ENCODE measurements around the gene LMF1.

DNA sequence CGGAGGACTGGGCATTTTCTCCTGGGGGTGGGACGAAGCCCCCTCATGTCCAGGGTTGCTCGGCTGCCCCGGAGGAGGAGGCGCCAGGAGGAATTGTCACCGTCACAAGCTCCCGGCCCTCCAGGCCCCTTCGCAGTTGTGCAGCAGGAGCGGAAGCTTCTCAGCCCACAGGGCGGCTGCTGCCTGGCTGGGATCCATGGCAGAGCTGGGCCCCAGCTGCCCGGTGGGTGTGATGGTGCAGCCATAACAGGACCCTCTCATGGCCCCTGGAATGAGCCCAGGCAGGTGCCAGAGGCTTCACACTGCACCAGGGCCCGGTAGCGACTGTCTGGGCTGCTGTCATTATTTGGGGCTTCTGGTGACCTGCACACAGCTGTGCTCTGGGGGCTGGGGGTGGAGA, 115.3 kb downstream of the LMF1 start:
- TF ChIP-seq, protein P1, sequence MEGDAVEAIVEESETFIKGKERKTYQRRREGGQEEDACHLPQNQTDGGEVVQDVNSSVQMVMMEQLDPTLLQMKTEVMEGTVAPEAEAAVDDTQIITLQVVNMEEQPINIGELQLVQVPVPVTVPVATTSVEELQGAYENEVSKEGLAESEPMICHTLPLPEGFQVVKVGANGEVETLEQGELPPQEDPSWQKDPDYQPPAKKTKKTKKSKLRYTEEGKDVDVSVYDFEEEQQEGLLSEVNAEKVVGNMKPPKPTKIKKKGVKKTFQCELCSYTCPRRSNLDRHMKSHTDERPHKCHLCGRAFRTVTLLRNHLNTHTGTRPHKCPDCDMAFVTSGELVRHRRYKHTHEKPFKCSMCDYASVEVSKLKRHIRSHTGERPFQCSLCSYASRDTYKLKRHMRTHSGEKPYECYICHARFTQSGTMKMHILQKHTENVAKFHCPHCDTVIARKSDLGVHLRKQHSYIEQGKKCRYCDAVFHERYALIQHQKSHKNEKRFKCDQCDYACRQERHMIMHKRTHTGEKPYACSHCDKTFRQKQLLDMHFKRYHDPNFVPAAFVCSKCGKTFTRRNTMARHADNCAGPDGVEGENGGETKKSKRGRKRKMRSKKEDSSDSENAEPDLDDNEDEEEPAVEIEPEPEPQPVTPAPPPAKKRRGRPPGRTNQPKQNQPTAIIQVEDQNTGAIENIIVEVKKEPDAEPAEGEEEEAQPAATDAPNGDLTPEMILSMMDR (IDR thresholded peaks at IDR 0.05) = no peak
- TF ChIP-seq POLR2A (IDR thresholded peaks at IDR 0.05) = no peak
